Immature natural killer cell (primary cell): ENCODE measurements around the gene GH2. TPM values are rescaled to one million over a fixed set of nuclear protein-coding genes. Genes with fewer than 3 reads are reported as not detected.
"Not testable (repeated sequence)": the region's sequence is repeated elsewhere in the genome, so short reads cannot be mapped to it uniquely, and the experiment has no call there.

Experiments used
- DNase-seq, 3 donors: peaks; one replicate each; pipeline ENCODE4 v3.0.0; 2022; ENCODE audit warnings: mixed read lengths in 1 of 3
- H3K27ac Mint-ChIP-seq, 6 donors: one replicate each; pipeline ENCODE4 v1.8.0; 2020; ENCODE audit warnings: mixed read lengths in 6 of 6, mild to moderate bottlenecking in 5 of 6, inconsistent platforms in 4 of 6, moderate library complexity in 3 of 6
- H3K27me3 Mint-ChIP-seq, 3 donors: one replicate each; pipeline ENCODE4 v1.8.0; 2020 to 2021; ENCODE audit warnings: low read depth in 3 of 3, mild to moderate bottlenecking in 3 of 3, mixed read lengths in 3 of 3, moderate library complexity in 3 of 3, inconsistent platforms in 1 of 3
- H3K36me3 Mint-ChIP-seq, 3 donors: one replicate each; pipeline ENCODE4 v1.8.0; 2020; ENCODE audit warnings: mixed read lengths in 3 of 3, inconsistent platforms in 2 of 3, mild to moderate bottlenecking in 2 of 3
- H3K4me1 Mint-ChIP-seq, 2 donors: one replicate each; pipeline ENCODE4 v1.8.0; 2020; ENCODE audit warnings: inconsistent platforms in 2 of 2, mild to moderate bottlenecking in 2 of 2, mixed read lengths in 2 of 2, moderate library complexity in 1 of 2
- H3K4me3 Mint-ChIP-seq, 5 donors: one replicate each; pipeline ENCODE4 v1.8.0; 2020; ENCODE audit warnings: mild to moderate bottlenecking in 5 of 5, mixed read lengths in 5 of 5, inconsistent platforms in 3 of 5, moderate library complexity in 3 of 5
- H3K9me3 Mint-ChIP-seq, 6 donors: one replicate each; pipeline ENCODE4 v1.8.0; 2020; ENCODE audit warnings: mild to moderate bottlenecking in 6 of 6, mixed read lengths in 6 of 6, inconsistent platforms in 4 of 6, moderate library complexity in 3 of 6
- polyA plus RNA-seq, 3 donors: library from polyadenylated mRNA; unstranded; fragments of 300-500 nt; fragmentation: Illumina TruSeq; gene quantifications; one replicate each; pipeline ENCODE4 v1.2.3, GENCODE V29; 2021

GH2 gene
- polyA plus RNA-seq, 3 donors from 2014 or later: not detected

GRCh38 chr17:63847525-63848249 lies 34.1 kb downstream of the GH2 start:
- Mint-ChIP-seq H3K4me3 (peak overlapping the region; percentile 56 to 91 (median 83)), H3K27me3 (peaks cover 4 to 10% (median 7%) of the 10 kb centered on the region in 3 donors), H3K4me1 (peaks cover 26 to 27% of the 10 kb centered on the region in 2 donors), H3K9me3 (peaks cover 0 to 2% (median 0%) of the 10 kb centered on the region in 6 donors), H3K27ac (peak overlapping the region in 5 of 6 donors; percentile 80 to 90 (median 81)), H3K36me3 (no peaks in the 10 kb centered on the region)
- no peak for DNase-seq

GRCh38 chr17:63845509-63845908 lies 36.2 kb downstream of the GH2 start:
- peaks cover 6 to 15% (median 9%) of the 10 kb centered on the region in 3 donors for H3K27me3 Mint-ChIP-seq
- DNase-seq: no peak
- H3K36me3 Mint-ChIP-seq: no peaks in the 10 kb centered on the region
- peak overlapping the region in 2 of 6 donors; percentile 16 to 49 for H3K27ac Mint-ChIP-seq
- peaks cover 42 to 43% of the 10 kb centered on the region in 2 donors for H3K4me1 Mint-ChIP-seq
- no peak overlapping the region for H3K4me3 Mint-ChIP-seq
- peaks cover 0 to 2% (median 0%) of the 10 kb centered on the region in 6 donors for H3K9me3 Mint-ChIP-seq

- H3K9me3 Mint-ChIP-seq: no peaks in the 10 kb centered on the region
- peak overlapping the region; percentile 85 to 92 (median 91) for H3K27ac Mint-ChIP-seq
- peaks cover 3 to 15% (median 11%) of the 10 kb centered on the region in 3 donors for H3K27me3 Mint-ChIP-seq
- DNase-seq: no peak
- peak overlapping the region; percentile 84 to 89 (median 85) for H3K4me3 Mint-ChIP-seq
- H3K36me3 Mint-ChIP-seq: no peaks in the 10 kb centered on the region
- peaks cover 46 to 48% of the 10 kb centered on the region in 2 donors for H3K4me1 Mint-ChIP-seq
Measured at GRCh38 chr17:63843910-63844677, 37.6 kb downstream of the GH2 start.

GRCh38 chr17:63843387-63843888 lies 38.3 kb downstream of the GH2 start:
- not testable (repeated sequence) for H3K9me3 Mint-ChIP-seq, H3K36me3 Mint-ChIP-seq
- Mint-ChIP-seq H3K27me3 (peaks cover 2 to 13% (median 8%) of the 10 kb centered on the region in 3 donors), H3K4me1 (peaks cover 44 to 50% of the 10 kb centered on the region in 2 donors), H3K4me3 (peak overlapping the region; percentile 84 to 89 (median 85)), H3K27ac (peak overlapping the region; percentile 85 to 92 (median 91))
- DNase-seq: peak; percentile 32 to 53 (median 48)

- peak; percentile 97 to 98 (median 98) for DNase-seq
- Mint-ChIP-seq H3K4me1 (peaks cover 41 to 49% of the 10 kb centered on the region in 2 donors), H3K36me3 (no peaks in the 10 kb centered on the region), H3K4me3 (peak within 1 kb of the TSS; percentile 89 to 95 (median 92)), H3K27me3 (peaks cover 2 to 11% (median 5%) of the 10 kb centered on the region in 3 donors), H3K27ac (peak within 1 kb of the TSS; percentile 85 to 93 (median 92)), H3K9me3 (no peaks in the 10 kb centered on the region)
Measured at GRCh38 chr17:63842540-63843386, 39.0 kb downstream of the GH2 start, which contains the start of gene SMARCD2. TSS of gene SMARCD2 (minus strand) at chr17:63842685. CDS start at chr17:63842674, 11 bp downstream.

GRCh38 chr17:63842173-63842539 lies 39.6 kb downstream of the GH2 start:
- H3K27ac Mint-ChIP-seq: peak overlapping the region; percentile 59 to 93 (median 82)
- peaks cover 2 to 11% (median 5%) of the 10 kb centered on the region in 3 donors for H3K27me3 Mint-ChIP-seq
- H3K36me3 Mint-ChIP-seq: no peaks in the 10 kb centered on the region
- no peak for DNase-seq
- no peaks in the 10 kb centered on the region for H3K9me3 Mint-ChIP-seq
- peak overlapping the region; percentile 89 to 95 (median 92) for H3K4me3 Mint-ChIP-seq
- peaks cover 40 to 48% of the 10 kb centered on the region in 2 donors for H3K4me1 Mint-ChIP-seq

GRCh38 chr17:63841350-63842172 lies 40.2 kb downstream of the GH2 start:
- H3K4me1 Mint-ChIP-seq: peaks cover 46 to 53% of the 10 kb centered on the region in 2 donors
- DNase-seq: no peak
- H3K27me3 Mint-ChIP-seq: peaks cover 2 to 11% (median 5%) of the 10 kb centered on the region in 3 donors
- H3K9me3 Mint-ChIP-seq: no peaks in the 10 kb centered on the region
- peak overlapping the region; percentile 59 to 93 (median 83) for H3K27ac Mint-ChIP-seq
- H3K36me3 Mint-ChIP-seq: peaks cover 0 to 3% (median 2%) of the 10 kb centered on the region in 3 donors
- peak overlapping the region; percentile 89 to 95 (median 92) for H3K4me3 Mint-ChIP-seq

GRCh38 chr17:63840591-63841349 lies 41.0 kb downstream of the GH2 start:
- H3K4me3 Mint-ChIP-seq: peak overlapping the region; percentile 89 to 95 (median 92)
- H3K4me1 Mint-ChIP-seq: peaks cover 46 to 59% of the 10 kb centered on the region in 2 donors
- peaks cover 2 to 11% (median 5%) of the 10 kb centered on the region in 3 donors for H3K27me3 Mint-ChIP-seq
- no peak for DNase-seq
- peak overlapping the region; percentile 59 to 93 (median 83) for H3K27ac Mint-ChIP-seq
- peaks cover 0 to 4% (median 2%) of the 10 kb centered on the region in 3 donors for H3K36me3 Mint-ChIP-seq
- H3K9me3 Mint-ChIP-seq: no peaks in the 10 kb centered on the region

- H3K9me3 Mint-ChIP-seq: no peaks in the 10 kb centered on the region
- peaks cover 2 to 16% (median 7%) of the 10 kb centered on the region in 3 donors for H3K27me3 Mint-ChIP-seq
- DNase-seq: no peak
- H3K36me3 Mint-ChIP-seq: peaks cover 0 to 8% (median 4%) of the 10 kb centered on the region in 3 donors
- H3K27ac Mint-ChIP-seq: no peak overlapping the region
- peaks cover 47 to 67% of the 10 kb centered on the region in 2 donors for H3K4me1 Mint-ChIP-seq
- H3K4me3 Mint-ChIP-seq: no peak overlapping the region
Measured at GRCh38 chr17:63838631-63839171, 43.0 kb downstream of the GH2 start.

GRCh38 chr17:63837962-63838600 lies 43.7 kb downstream of the GH2 start:
- no peaks in the 10 kb centered on the region for H3K9me3 Mint-ChIP-seq
- no peak for DNase-seq
- H3K36me3 Mint-ChIP-seq: peaks cover 0 to 8% (median 4%) of the 10 kb centered on the region in 3 donors
- H3K4me3 Mint-ChIP-seq: no peak overlapping the region
- H3K27ac Mint-ChIP-seq: peak overlapping the region in 1 of 6 donors; percentile 24
- H3K27me3 Mint-ChIP-seq: peaks cover 2 to 14% (median 7%) of the 10 kb centered on the region in 3 donors
- H3K4me1 Mint-ChIP-seq: peaks cover 42 to 66% of the 10 kb centered on the region in 2 donors

- H3K27me3 Mint-ChIP-seq: peaks cover 2 to 9% (median 7%) of the 10 kb centered on the region in 3 donors
- peaks cover 0 to 8% (median 5%) of the 10 kb centered on the region in 3 donors for H3K36me3 Mint-ChIP-seq
- DNase-seq: no peak
- H3K27ac Mint-ChIP-seq: no peak overlapping the region
- H3K4me3 Mint-ChIP-seq: no peak overlapping the region
- H3K9me3 Mint-ChIP-seq: no peaks in the 10 kb centered on the region
- H3K4me1 Mint-ChIP-seq: peaks cover 41 to 66% of the 10 kb centered on the region in 2 donors
Measured at GRCh38 chr17:63837480-63837879, 44.3 kb downstream of the GH2 start.
